ENCODE results near the gene COA6.

- TF ChIP-seq ZNF565 (CRISPR knock-in tag; conservative IDR thresholded peaks at IDR 0.05; ENCODE audit: low read depth) (no peak), TOX (CRISPR knock-in tag; IDR thresholded peaks at IDR 0.05; ENCODE audit: borderline replicate concordance) (no peak), CSDC2 (CRISPR knock-in tag; IDR thresholded peaks at IDR 0.05) (no peak), PATZ1 (CRISPR knock-in tag; IDR thresholded peaks at IDR 0.05; ENCODE audit: borderline replicate concordance) (no peak), RARB (CRISPR knock-in tag; IDR thresholded peaks at IDR 0.05) (no peak), ZC3H10 (CRISPR knock-in tag; IDR thresholded peaks at IDR 0.05) (peak; percentile 59; the same call in 1 of the 2 replicates), BACH2 (CRISPR knock-in tag; IDR thresholded peaks at IDR 0.05; ENCODE audit: borderline replicate concordance) (no peak), ZFP30 (CRISPR knock-in tag; IDR thresholded peaks at IDR 0.05) (no peak), ARNTL (CRISPR knock-in tag; IDR thresholded peaks at IDR 0.05; ENCODE audit: borderline replicate concordance, low read depth) (no peak), OSR1 (CRISPR knock-in tag; IDR thresholded peaks at IDR 0.05) (no peak), ZFP3 (CRISPR knock-in tag; IDR thresholded peaks at IDR 0.05) (no peak), PPARA (CRISPR knock-in tag; IDR thresholded peaks at IDR 0.05; ENCODE audit: borderline replicate concordance) (no peak)
Observed at GRCh38 chr1:234372011-234372757, 1.1 kb upstream of the COA6 start.
